OCI-LY1 (cell line): ENCODE measurements around the gene HPSE2.

ENCODE experiments used
- H2AFZ ChIP-seq: fragments of 200-600 bp; sonication (generic), shearing (Covaris generic); 2 replicates; pipeline ENCODE4 v1.6.0; 2014; ENCODE audit warnings: antibody characterized with exemption, mild to moderate bottlenecking, low read length
- H3F3A ChIP-seq: fragments of 200-600 bp; sonication (generic), shearing (Covaris generic); 2 replicates; pipeline ENCODE4 v1.6.0; 2014; ENCODE audit warnings: mild to moderate bottlenecking, antibody characterized with exemption, low read length, moderate library complexity; ENCODE audit not compliant: insufficient read depth
- H3K27ac ChIP-seq: fragments of 200-600 bp; sonication (generic); 2 replicates; pipeline ENCODE4 v1.5.1; 2014; ENCODE audit warnings: low read length, mixed run types, mild to moderate bottlenecking, low read depth; ENCODE audit not compliant: poor library complexity, severe bottlenecking
- H3K27me3 ChIP-seq: fragments of 200-600 bp; sonication (generic); 2 replicates; pipeline ENCODE4 v1.6.0; 2014; ENCODE audit warnings: antibody characterized with exemption, mild to moderate bottlenecking, low read length, moderate library complexity; ENCODE audit not compliant: insufficient read depth
- H3K36me3 ChIP-seq: fragments of 200-600 bp; sonication (generic); 2 replicates; pipeline ENCODE4 v1.6.1; 2014; ENCODE audit warnings: mild to moderate bottlenecking, antibody characterized with exemption, low read length, moderate library complexity, mixed read lengths; ENCODE audit not compliant: insufficient read depth
- H3K4me1 ChIP-seq: fragments of 200-600 bp; sonication (generic); 2 replicates; pipeline ENCODE4 v1.5.1; 2014; ENCODE audit warnings: mild to moderate bottlenecking, low read length, moderate library complexity; ENCODE audit not compliant: insufficient read depth, severe bottlenecking
- H3K4me2 ChIP-seq: fragments of 200-600 bp; sonication (generic), shearing (Covaris generic); 2 replicates; pipeline ENCODE4 v1.6.1; 2014; ENCODE audit warnings: low read length
- H3K4me3 ChIP-seq: fragments of 200-600 bp; sonication (generic); 2 replicates; pipeline ENCODE4 v1.5.1; 2014; ENCODE audit warnings: low read length, low read depth, mild to moderate bottlenecking, mixed read lengths; ENCODE audit not compliant: poor library complexity, severe bottlenecking
- H3K79me2 ChIP-seq: fragments of 200-600 bp; shearing (Covaris generic); 2 replicates; pipeline ENCODE4 v1.6.1; 2016; ENCODE audit warnings: mixed run types, low read length, mixed read lengths; ENCODE audit not compliant: insufficient read depth
- H3K9ac ChIP-seq: fragments of 200-600 bp; sonication (generic), shearing (Covaris generic); 2 replicates; pipeline ENCODE4 v1.6.1; 2014; ENCODE audit warnings: mild to moderate bottlenecking, low read length, mixed read lengths
- H3K9me2 ChIP-seq: fragments of 200-600 bp; sonication (generic), shearing (Covaris generic); 2 replicates; pipeline ENCODE4 v1.6.1; 2014; ENCODE audit warnings: low read depth, mild to moderate bottlenecking, low read length, mixed read lengths
- H3K9me3 ChIP-seq: fragments of 200-600 bp; shearing (Covaris generic); 2 replicates; pipeline ENCODE4 v1.6.1; 2014; ENCODE audit warnings: low read length, mixed read lengths
- H4K20me1 ChIP-seq: fragments of 200-600 bp; sonication (generic), shearing (Covaris generic); 2 replicates; pipeline ENCODE4 v1.6.0; 2016; ENCODE audit warnings: mild to moderate bottlenecking, low read length; ENCODE audit not compliant: insufficient read depth
- CTCF ChIP-seq: fragments of 200-600 bp; sonication (generic), shearing (Covaris generic); IDR thresholded peaks from 2 replicates; pipeline ENCODE4 v1.5.1; 2017; ENCODE audit warnings: mild to moderate bottlenecking, antibody characterized with exemption, low read length, moderate library complexity, mixed read lengths
- EZH2 ChIP-seq: fragments of 200-600 bp; sonication (generic), shearing (Covaris generic); IDR thresholded peaks from 2 replicates; pipeline ENCODE4 v1.8.0; 2017; ENCODE audit warnings: borderline replicate concordance, mixed run types, mild to moderate bottlenecking, antibody characterized with exemption, low read length, moderate library complexity, mixed read lengths

Gene HPSE2

GRCh38 chr10:98478430-98479222, 757.0 kb downstream of the HPSE2 start:
- Histone ChIP-seq H3K27me3 (no peaks in the 10 kb centered on the region), H2AFZ (no peak overlapping the region), H3K36me3 (no peaks in the 10 kb centered on the region), H3K79me2 (no peaks in the 10 kb centered on the region), H3K4me2 (no peak overlapping the region), H3K4me1 (no peaks in the 10 kb centered on the region), H3K9me2 (no peaks in the 10 kb centered on the region), H3F3A (no peaks in the 10 kb centered on the region), H4K20me1 (no peaks in the 10 kb centered on the region), H3K4me3 (no peak overlapping the region), H3K9ac (no peak overlapping the region), H3K9me3 (no peaks in the 10 kb centered on the region), H3K27ac (no peak overlapping the region)
- TF ChIP-seq CTCF (no peak), EZH2 (no peak)

GRCh38 chr10:98477861-98478260, 757.8 kb downstream of the HPSE2 start:
- no peak overlapping the region for H3K4me3 ChIP-seq
- no peaks in the 10 kb centered on the region for H3K9me3 ChIP-seq
- no peaks in the 10 kb centered on the region for H3K27me3 ChIP-seq
- no peak overlapping the region for H3K27ac ChIP-seq
- no peaks in the 10 kb centered on the region for H3K79me2 ChIP-seq
- no peak overlapping the region for H3K9ac ChIP-seq
- no peaks in the 10 kb centered on the region for H3F3A ChIP-seq
- H3K36me3 ChIP-seq = no peaks in the 10 kb centered on the region
- TF ChIP-seq CTCF = no peak
- no peak for TF ChIP-seq EZH2
- no peak overlapping the region for H3K4me2 ChIP-seq
- H2AFZ ChIP-seq = no peak overlapping the region
- H3K4me1 ChIP-seq = no peaks in the 10 kb centered on the region
- H4K20me1 ChIP-seq = no peaks in the 10 kb centered on the region
- H3K9me2 ChIP-seq = no peaks in the 10 kb centered on the region

- Histone ChIP-seq H3K27me3 (no peaks in the 10 kb centered on the region), H3K4me1 (no peaks in the 10 kb centered on the region), H3F3A (no peaks in the 10 kb centered on the region), H2AFZ (no peak overlapping the region), H3K27ac (no peak overlapping the region), H3K79me2 (no peaks in the 10 kb centered on the region), H4K20me1 (no peaks in the 10 kb centered on the region), H3K4me3 (no peak overlapping the region), H3K9me2 (no peaks in the 10 kb centered on the region), H3K9me3 (no peaks in the 10 kb centered on the region), H3K9ac (no peak overlapping the region), H3K4me2 (no peak overlapping the region), H3K36me3 (no peaks in the 10 kb centered on the region)
- no peak for TF ChIP-seq CTCF
- no peak for TF ChIP-seq EZH2
These were observed 761.0 kb downstream of the HPSE2 start for GRCh38 chr10:98474628-98475027.
